HepG2 (cell line): ENCODE results near the gene VWA7. TPM values are rescaled to one million over a fixed set of nuclear protein-coding genes. Genes with fewer than 3 reads are reported as not detected.
A peak's percentile ranks its signal among the peaks of the same experiment; 100 is the strongest.

ENCODE experiments used
- ATF4 ChIP-seq, 2 experiments: fragments of 450-650 bp in 1 of 2; sonication (generic) in 1 of 2; formaldehyde crosslinking; IDR thresholded peaks; 2 replicates each; pipeline versions ENCODE4 v1.5.0 to v1.8.0; 2020 to 2022; ENCODE audit warnings: mild to moderate bottlenecking in 1 of 2, missing genetic modification reagents in 1 of 2
- ATF5 ChIP-seq: sonication (generic); formaldehyde crosslinking; IDR thresholded peaks from 2 replicates; pipeline ENCODE4 v1.4.0; 2020; ENCODE audit warnings: mild to moderate bottlenecking, low read depth, missing genetic modification reagents
- ATF6 ChIP-seq: sonication (generic); formaldehyde crosslinking; conservative IDR thresholded peaks from 2 replicates; pipeline ENCODE4 v1.4.0; 2020; ENCODE audit warnings: missing genetic modification reagents
- DMTF1 ChIP-seq: sonication (generic); formaldehyde crosslinking; IDR thresholded peaks from 2 replicates; pipeline ENCODE4 v1.4.0; 2020; ENCODE audit warnings: mild to moderate bottlenecking, missing genetic modification reagents
- GATA4 ChIP-seq: sonication (generic); IDR thresholded peaks from 2 replicates; pipeline ENCODE4 v1.6.1; 2016; ENCODE audit warnings: antibody characterized with exemption, low read depth, borderline replicate concordance
- HNF4A ChIP-seq: sonication (generic); formaldehyde crosslinking; IDR thresholded peaks from 2 replicates; pipeline ENCODE4 v1.4.0; 2020; ENCODE audit warnings: missing genetic modification reagents
- KLF9 ChIP-seq: IDR thresholded peaks from 2 replicates; pipeline ENCODE4 v1.6.1; 2016; ENCODE audit warnings: low read depth
- MXD1 ChIP-seq: sonication (generic); formaldehyde crosslinking; IDR thresholded peaks from 2 replicates; pipeline ENCODE4 v1.4.0; 2020; ENCODE audit warnings: mild to moderate bottlenecking, missing genetic modification reagents
- SKI ChIP-seq: fragments of 450-650 bp; IDR thresholded peaks from one replicate; pipeline ENCODE4 v1.6.1; 2018; ENCODE audit warnings: mild to moderate bottlenecking; ENCODE audit not compliant: partially characterized antibody
- SRY ChIP-seq: sonication (generic); formaldehyde crosslinking; IDR thresholded peaks from 2 replicates; pipeline ENCODE4 v1.8.0; 2022; ENCODE audit warnings: mild to moderate bottlenecking, missing genetic modification reagents
- TFDP2 ChIP-seq: sonication (generic); formaldehyde crosslinking; IDR thresholded peaks from 2 replicates; pipeline ENCODE4 v1.4.0; 2020; ENCODE audit warnings: missing genetic modification reagents
- THRA ChIP-seq: sonication (generic); formaldehyde crosslinking; IDR thresholded peaks from 2 replicates; pipeline ENCODE4 v1.4.0; 2020; ENCODE audit warnings: missing genetic modification reagents, borderline replicate concordance
- TOPORS ChIP-seq: sonication (generic); formaldehyde crosslinking; IDR thresholded peaks from 2 replicates; pipeline ENCODE4 v1.8.0; 2023; ENCODE audit warnings: mild to moderate bottlenecking, missing genetic modification reagents
- ZBTB26 ChIP-seq: IDR thresholded peaks from 2 replicates; pipeline ENCODE4 v1.6.1; 2016; ENCODE audit warnings: missing compliant biosample characterization, missing genetic modification reagents, borderline replicate concordance
- ZFP37 ChIP-seq: sonication (generic); formaldehyde crosslinking; IDR thresholded peaks from 2 replicates; pipeline ENCODE4 v1.4.0; 2020; ENCODE audit warnings: missing genetic modification reagents, borderline replicate concordance
- polyA plus RNA-seq, 8 experiments: library from polyadenylated mRNA; depleted of rRNA in 3 of 8; stranded (reverse) in 7 of 8; unstranded in 1 of 8; fragments of >200 nt; fragmentation: Illumina TruSeq in 4 of 8; extraction: Trizol in 4 of 8; gene quantifications; 2 replicates each; pipeline versions ENCODE4 v1.2.1 to v1.2.3, GENCODE V29; 2011 to 2016; ENCODE audit warnings: low read depth in 4 of 8, missing spikeins in 1 of 8, mixed read lengths in 1 of 8; ENCODE audit not compliant: insufficient read depth in 1 of 8
- total RNA-seq, 5 experiments: library from RNA; depleted of rRNA; stranded (reverse); fragments of >200 nt; fragmentation: Illumina TruSeq; extraction: Trizol; gene quantifications; 2 replicates each; pipeline ENCODE4 v1.2.3, GENCODE V29; 2016; ENCODE audit warnings: low read depth in 1 of 5

VWA7 gene
- total and polyA plus RNA-seq, 2 of the 13 experiments (the other 11 are each of a cell fraction or from before 2014, with no cell fraction given), result 0.86 to 3.3 TPM

- TF ChIP-seq SRY (CRISPR knock-in tag) (peak; percentile 82; the same call in 1 of the 2 replicates), MXD1 (CRISPR knock-in tag) (peak; percentile 58; the same call in 1 of the 2 replicates), TOPORS (CRISPR knock-in tag) (0 out of 2 replicates have a peak, but pooled peaks have one; percentile 11), ATF5 (peak; percentile 50; the same call in 1 of the 2 replicates), ZBTB26 (peak; percentile 65; the same call in 1 of the 2 replicates), ATF6 (peak; percentile 93; the same call in 1 of the 2 replicates), TFDP2 (CRISPR knock-in tag) (no peak; the same call in none of the 2 replicates), ZFP37 (peak; percentile 22; the same call in 1 of the 2 replicates), THRA (CRISPR knock-in tag) (peak; percentile 45; the same call in 1 of the 2 replicates), GATA4 (no peak; the same call in 1 of the 2 replicates), KLF9 (CRISPR knock-in tag) (peak; percentile 53), DMTF1 (CRISPR knock-in tag) (no peak), SKI (no peak), HNF4A (CRISPR knock-in tag) (peak; percentile 67), ATF4 (CRISPR knock-in tag; IDR thresholded peaks at IDR 0.05) (0 out of 4 replicates have a peak, but pooled peaks of 1 of the 2 experiments have one; percentile 25)
Measured at GRCh38 chr6:31736021-31736767, 40.9 kb downstream of the VWA7 start, which contains the start of gene CLIC1 (continued).
